ENCODE measurements around the gene SCGB1A1. TPM values are rescaled to one million over a fixed set of nuclear protein-coding genes. Genes with fewer than 3 reads are reported as not detected.

Gene SCGB1A1
- total RNA-seq, 1 donor from 2014 or later: not detected

DNA sequence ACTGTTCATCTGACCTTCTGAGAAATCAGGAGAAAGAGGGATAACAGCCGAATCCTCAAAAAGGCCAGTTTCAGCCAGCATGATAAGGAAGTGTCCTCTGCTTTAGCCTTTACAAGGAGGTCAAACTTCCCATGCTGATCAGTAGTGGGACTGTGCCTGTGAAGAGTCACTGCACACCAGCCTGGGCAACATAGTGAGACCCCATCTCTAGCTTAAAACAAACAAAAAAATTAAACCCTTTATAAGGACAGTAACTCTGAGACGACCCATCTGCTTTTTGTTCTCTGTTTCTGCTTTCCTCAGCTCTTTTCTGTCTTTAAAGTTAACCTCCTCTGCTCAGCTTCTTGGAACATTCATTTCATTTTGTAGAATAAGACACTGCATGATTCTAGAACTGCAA lies 49.7 kb downstream of the SCGB1A1 start:
- Mint-ChIP-seq H3K36me3 (ENCODE audit: low read depth) (no peaks in the 10 kb centered on the region), H3K9me3 (no peaks in the 10 kb centered on the region), H3K27me3 (ENCODE audit: insufficient read depth) (no peaks in the 10 kb centered on the region), H3K27ac (no peak overlapping the region), H3K4me1 (ENCODE audit: low read depth) (peaks cover 7% of the 10 kb centered on the region), H3K4me3 (no peak overlapping the region)
- intact Hi-C loops (cut with micrococcal nuclease): no loop called here
- DNase-seq (ENCODE audit: low spot score): no peak

DNA sequence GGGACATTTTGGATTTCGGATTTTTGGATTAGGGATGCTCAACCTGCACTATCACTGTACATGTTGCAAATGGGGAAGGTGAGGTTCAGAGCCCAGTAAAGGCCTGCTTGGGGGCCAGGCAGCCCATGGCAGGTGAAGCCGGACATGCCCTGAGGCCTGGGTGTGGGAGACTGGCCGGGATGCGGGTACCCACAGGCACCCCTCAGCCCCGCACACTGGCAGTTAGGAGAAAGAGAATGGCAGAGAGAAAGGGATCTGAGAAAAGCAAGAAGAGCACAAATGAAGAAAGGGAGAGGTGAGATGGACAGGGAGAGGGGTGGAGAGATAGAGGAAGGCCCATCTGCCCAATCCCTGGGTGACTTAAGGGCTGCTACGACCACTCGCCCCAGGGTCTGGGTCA lies 52.8 kb downstream of the SCGB1A1 start:
- H3K36me3 Mint-ChIP-seq (ENCODE audit: low read depth): no peaks in the 10 kb centered on the region
- intact Hi-C loops (cut with micrococcal nuclease): no loop called here

DNA sequence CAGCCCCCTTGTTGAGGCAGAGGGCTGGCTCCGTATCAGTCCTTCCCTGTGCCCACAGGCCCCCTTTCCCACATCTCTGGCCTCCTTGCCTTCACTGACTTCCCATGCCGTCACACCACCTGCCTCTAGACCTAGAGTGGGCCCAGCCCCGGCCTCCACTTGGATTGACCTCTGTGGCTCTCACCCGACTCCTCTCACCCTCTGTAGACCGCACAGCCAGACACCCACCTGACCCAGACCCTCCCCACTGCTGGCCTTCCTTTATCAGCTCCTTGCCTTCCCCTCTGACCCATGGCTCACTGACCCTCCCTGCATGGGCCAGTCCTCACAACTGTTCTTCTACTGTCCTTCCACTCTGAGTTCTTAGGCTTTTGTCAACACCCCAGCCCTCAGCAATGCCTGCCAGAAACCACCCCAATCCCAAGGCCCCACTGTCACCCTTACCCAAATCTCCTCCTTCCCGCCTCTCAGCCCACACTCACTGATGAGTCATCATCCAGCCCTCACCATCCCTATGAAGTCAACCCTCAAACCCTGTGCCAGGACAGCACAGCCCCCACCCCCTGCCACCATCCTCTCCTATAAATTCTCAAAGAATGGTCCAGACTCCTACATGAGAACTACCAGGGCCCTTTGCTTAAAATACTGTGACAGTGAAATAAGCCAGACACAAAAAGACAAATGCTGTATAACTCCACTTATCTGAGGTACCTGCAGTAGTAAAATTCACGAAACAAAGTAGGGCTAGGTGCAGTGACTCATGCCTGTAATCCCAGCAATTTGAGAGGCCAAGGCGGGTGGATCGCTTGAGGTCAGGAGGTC lies 53.4 kb downstream of the SCGB1A1 start:
- no peaks in the 10 kb centered on the region for H3K9me3 Mint-ChIP-seq
- intact Hi-C loops (cut with micrococcal nuclease): no loop called here
- DNase-seq (ENCODE audit: low spot score): no peak

More for the DNA sequence above, 52.8 kb downstream of the SCGB1A1 start:
- Mint-ChIP-seq H3K27me3 (ENCODE audit: insufficient read depth) (no peaks in the 10 kb centered on the region), H3K9me3 (no peaks in the 10 kb centered on the region), H3K4me3 (no peak overlapping the region), H3K27ac (no peak overlapping the region), H3K4me1 (ENCODE audit: low read depth) (peaks cover 7% of the 10 kb centered on the region)
- no peak for DNase-seq (ENCODE audit: low spot score)

More for the DNA sequence above, 53.4 kb downstream of the SCGB1A1 start:
- Mint-ChIP-seq H3K4me3 (no peak overlapping the region), H3K36me3 (ENCODE audit: low read depth) (no peaks in the 10 kb centered on the region), H3K4me1 (ENCODE audit: low read depth) (peaks cover 7% of the 10 kb centered on the region), H3K27me3 (ENCODE audit: insufficient read depth) (no peaks in the 10 kb centered on the region), H3K27ac (no peak overlapping the region)

Other genes with a start within 250 kb of the SCGB1A1 start
- gene SCGB1D1, start 228.8 kb upstream of the SCGB1A1 start, total RNA-seq: not detected in 2 replicates
- not detected in 2 replicates for gene SCGB2A1, start 210.4 kb upstream of the SCGB1A1 start, total RNA-seq
- not detected in 2 replicates for gene SCGB1D2, start 176.8 kb upstream of the SCGB1A1 start, total RNA-seq
- gene SCGB2A2, start 148.9 kb upstream of the SCGB1A1 start, total RNA-seq: not detected in 2 replicates
- not detected in 2 replicates for gene SCGB1D4, start 120.0 kb upstream of the SCGB1A1 start, total RNA-seq
- 4.8 and 5.7 TPM in 2 replicates for gene ASRGL1, start 81.6 kb upstream of the SCGB1A1 start, total RNA-seq
- gene AHNAK, start 127.8 kb downstream of the SCGB1A1 start, total RNA-seq: 96.5 and 97.2 TPM in 2 replicates
- gene EEF1G, start 154.9 kb downstream of the SCGB1A1 start, total RNA-seq: 1,154 and 1,169 TPM in 2 replicates
- 38.7 and 40.7 TPM in 2 replicates for gene TUT1, start 172.5 kb downstream of the SCGB1A1 start, total RNA-seq
- gene MTA2, start 182.8 kb downstream of the SCGB1A1 start, total RNA-seq: 224 and 230 TPM in 2 replicates
- gene EML3, start 193.7 kb downstream of the SCGB1A1 start, total RNA-seq: 164 and 167 TPM in 2 replicates
- 2.5 and 3.2 TPM in 2 replicates for gene ROM1, start 194.2 kb downstream of the SCGB1A1 start, total RNA-seq
- 93.8 and 94.3 TPM in 2 replicates for gene B3GAT3, start 203.0 kb downstream of the SCGB1A1 start, total RNA-seq
- gene GANAB, start 227.6 kb downstream of the SCGB1A1 start, total RNA-seq: 238 and 255 TPM in 2 replicates
- gene INTS5, start 234.3 kb downstream of the SCGB1A1 start, total RNA-seq: 39.2 and 40.4 TPM in 2 replicates
- 146 and 151 TPM in 2 replicates for gene C11orf98, start 246.2 kb downstream of the SCGB1A1 start, total RNA-seq
- gene CSKMT, start 246.3 kb downstream of the SCGB1A1 start, total RNA-seq: 65.0 and 69.4 TPM in 2 replicates